Anterior cingulate cortex (tissue), 58 donors: ENCODE measurements around the gene SNUPN.
"Not testable (repeated sequence)": the region's sequence is repeated elsewhere in the genome, so short reads cannot be mapped to it uniquely, and the experiment has no call there.

Experiments
- DNase-seq, 58 donors: peaks; one replicate each; lab custom pipeline; 2025; lab: John Stamatoyannopoulos, UW

Gene SNUPN

DNA sequence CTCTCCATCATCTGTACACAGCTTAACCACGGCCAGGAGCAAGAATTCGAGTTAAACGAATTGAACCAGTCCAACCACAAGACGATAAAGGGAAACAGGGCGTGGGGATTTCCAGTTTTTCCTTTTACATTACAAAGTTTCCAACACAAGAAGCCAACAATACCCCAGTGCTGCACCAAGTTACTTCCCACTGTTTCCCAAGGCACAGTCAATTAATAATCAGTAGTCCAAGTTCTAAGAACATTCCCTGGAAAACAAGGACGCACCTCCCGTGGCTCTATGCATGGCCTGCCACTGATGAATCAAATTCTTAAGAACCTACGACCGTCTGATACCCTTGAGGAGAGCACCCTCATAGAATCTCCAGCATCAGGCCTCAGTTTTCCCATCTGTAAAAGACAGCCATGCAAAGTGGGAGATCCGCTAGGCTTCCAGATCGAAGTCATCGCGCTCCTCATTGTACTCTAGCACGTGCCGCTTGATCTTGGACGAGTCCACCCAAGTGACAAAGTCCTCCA is 13.7 kb upstream of the SNUPN start:
- no peak for DNase-seq

GRCh38 chr15:75637245-75638009 is 11.9 kb upstream of the SNUPN start:
- DNase-seq: no peak

DNA sequence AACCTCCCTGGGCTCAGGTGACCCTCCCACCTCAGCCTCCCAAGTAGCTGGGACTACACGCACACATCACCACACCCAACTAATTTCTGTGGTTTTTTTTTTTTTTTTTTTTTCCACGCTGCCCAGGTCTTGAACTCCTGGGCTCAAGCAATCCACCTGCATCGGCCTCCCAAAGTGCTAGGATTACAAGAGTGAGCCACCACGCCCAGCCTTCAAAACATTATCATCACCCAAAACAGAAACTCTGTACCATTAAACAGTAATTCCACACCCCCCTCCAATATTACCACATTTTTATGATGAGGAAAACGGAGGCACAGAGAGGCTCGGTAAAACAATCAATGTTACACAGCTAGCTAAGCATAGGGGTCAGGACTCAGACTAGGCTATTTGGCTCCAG is 10.5 kb upstream of the SNUPN start:
- DNase-seq: no peak

DNA sequence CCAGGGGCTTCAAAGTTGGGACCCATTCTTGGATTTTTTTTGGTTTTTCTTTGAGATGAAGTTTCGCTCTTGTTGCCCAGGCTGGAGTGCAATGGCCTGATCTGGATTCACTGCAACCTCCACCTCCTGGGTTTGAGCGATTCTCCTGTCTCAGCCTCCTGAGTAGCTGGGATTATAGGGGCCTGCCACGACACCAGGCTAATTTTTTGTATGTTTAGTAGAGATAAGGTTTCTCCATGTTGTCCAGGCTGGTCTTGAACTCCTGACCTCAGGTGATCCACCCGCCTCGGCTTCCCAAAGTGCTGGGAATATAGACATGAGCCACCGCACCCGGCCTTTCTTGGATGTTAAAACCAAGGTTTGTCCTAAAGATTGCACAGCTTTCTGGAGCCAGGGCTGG is 8.4 kb upstream of the SNUPN start:
- not testable (repeated sequence) for DNase-seq

GRCh38 chr15:75631935-75632334 is 6.4 kb upstream of the SNUPN start:
- no peak for DNase-seq

GRCh38 chr15:75622505-75622904 is 3.0 kb downstream of the SNUPN start:
- no peak for DNase-seq

GRCh38 chr15:75620841-75621391 is 4.6 kb downstream of the SNUPN start:
- peak in 17 of 58 donors; percentile 5 to 67 (median 14) for DNase-seq

- DNase-seq: no peak
These were observed 5.3 kb downstream of the SNUPN start for GRCh38 chr15:75620058-75620820.

DNA sequence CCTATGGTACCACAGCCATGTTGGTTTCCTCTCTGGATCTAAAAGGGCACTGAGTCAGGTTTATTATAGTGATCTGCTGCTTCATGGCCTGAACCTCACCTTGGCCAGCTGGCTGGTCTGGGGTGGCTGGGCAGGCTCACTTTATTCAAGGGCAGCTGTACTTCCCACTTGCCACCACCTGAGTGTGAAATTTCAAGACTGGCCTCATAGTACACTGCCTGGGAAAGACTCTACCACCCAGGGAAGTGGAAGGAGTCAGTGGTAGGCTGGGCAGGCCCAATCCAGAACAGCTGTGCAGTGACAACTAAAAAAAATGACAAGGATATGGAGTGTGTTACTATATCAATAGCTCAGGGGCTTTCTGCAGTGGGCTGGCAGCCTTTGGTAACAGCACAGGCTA is 8.8 kb downstream of the SNUPN start:
- no peak for DNase-seq

DNA sequence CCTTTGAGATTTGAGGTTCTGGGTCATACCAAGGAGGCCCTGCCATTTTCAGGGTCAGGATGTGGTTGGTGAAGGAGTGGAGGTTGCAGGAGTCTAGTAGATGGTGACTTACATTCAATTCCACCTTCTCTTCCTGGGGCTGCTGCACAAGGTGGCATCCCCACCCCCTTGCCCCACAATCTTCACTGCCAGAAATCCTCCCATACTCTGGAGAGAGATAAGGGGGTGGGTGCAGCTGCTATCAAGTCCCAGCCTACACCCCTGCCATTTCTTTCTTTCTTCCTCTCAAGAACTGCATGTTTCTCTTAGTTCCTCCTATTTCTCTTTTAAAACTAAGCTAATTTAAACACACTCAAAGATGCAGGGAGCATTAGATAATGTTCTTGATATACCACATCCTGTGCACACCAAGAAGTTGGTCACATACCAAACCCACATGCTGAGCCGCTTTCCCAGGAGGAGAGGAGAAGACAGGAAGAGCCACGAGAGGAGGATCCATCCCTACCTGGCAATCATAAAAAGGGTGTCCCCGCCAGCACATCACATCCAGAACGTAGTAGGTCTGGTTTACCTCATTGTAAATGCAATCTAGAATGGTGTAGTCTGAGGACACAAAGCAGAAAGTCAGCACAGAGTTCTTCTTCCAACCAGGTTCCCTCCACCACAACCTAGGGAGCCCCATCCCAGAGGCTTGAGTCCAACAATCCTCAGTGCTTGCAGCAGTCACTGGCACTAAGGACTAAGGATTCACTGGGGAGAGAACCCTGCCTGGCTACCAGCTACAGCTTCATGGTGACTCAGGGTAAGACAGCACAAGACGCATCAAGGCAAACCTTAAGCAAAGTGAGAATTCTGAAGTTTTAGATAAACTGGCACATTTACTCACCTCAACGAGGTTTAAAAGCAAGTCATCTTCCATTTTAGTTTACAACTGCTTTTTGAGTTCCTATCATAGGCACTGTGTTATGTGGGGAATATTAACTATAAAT is 18.5 kb downstream of the SNUPN start:
- DNase-seq: peak in 1 of 58 donors; percentile 37

GRCh38 chr15:75606026-75606425 is 19.5 kb downstream of the SNUPN start:
- no peak for DNase-seq

GRCh38 chr15:75599401-75599800 is 26.1 kb downstream of the SNUPN start:
- DNase-seq: peak in 6 of 58 donors; percentile 6 to 58 (median 12)

DNA sequence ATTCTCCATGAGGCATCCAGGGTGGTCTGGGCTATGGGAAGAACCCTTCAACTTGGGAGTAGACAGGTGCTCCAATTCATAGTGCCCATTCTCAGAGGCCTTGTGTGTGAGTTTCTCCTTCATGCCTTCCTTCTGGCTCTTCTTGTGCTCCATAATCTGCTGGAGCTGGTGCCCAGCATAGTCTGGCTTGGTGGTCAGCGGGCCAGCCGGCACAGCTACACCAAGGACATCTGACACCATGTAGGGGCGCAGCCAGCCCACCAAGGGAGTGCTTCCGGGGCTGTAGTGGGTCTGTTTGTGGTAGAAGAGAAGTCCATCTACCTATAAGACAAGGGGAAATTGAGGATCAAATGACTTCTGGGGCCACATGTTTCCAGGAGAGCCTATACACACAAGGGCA is 27.2 kb downstream of the SNUPN start:
- DNase-seq: no peak

DNA sequence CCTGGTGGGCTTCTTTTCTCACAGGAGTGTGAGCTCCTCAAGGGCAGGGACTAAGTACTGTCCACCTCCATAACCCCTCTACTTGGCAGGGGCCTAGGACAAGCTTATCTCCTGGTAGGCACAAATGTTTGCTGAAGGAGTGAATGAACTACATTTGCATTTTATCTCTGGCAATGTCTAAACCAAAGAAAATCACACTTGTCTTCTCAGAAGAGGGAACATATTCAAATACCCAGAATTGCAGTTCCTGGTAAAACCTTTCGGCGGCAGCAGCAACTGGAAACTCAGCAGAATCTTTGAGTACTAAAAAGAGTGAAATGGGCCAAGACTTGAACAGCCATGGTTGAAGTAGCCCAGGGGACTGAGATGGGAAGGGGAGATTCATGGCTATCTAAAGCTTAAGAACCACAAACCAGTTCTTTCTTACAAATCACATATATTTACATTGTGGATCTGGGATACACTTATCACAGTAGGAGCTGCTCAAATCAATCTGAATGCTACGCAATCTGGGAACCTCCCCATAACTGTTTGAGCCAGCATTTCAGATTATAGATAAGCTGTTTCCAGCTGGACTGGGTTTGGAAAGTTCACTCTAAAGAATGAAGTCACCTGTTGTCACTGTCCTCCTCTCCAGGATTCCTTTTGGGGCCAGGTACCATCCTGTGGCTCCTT is 27.7 kb downstream of the SNUPN start:
- DNase-seq: peak in 2 of 58 donors; percentile 15

GRCh38 chr15:75596703-75597345 is 28.7 kb downstream of the SNUPN start:
- DNase-seq: peak in 3 of 58 donors; percentile 14 to 58 (median 17)

GRCh38 chr15:75594276-75594675 is 31.2 kb downstream of the SNUPN start:
- DNase-seq: no peak

DNA sequence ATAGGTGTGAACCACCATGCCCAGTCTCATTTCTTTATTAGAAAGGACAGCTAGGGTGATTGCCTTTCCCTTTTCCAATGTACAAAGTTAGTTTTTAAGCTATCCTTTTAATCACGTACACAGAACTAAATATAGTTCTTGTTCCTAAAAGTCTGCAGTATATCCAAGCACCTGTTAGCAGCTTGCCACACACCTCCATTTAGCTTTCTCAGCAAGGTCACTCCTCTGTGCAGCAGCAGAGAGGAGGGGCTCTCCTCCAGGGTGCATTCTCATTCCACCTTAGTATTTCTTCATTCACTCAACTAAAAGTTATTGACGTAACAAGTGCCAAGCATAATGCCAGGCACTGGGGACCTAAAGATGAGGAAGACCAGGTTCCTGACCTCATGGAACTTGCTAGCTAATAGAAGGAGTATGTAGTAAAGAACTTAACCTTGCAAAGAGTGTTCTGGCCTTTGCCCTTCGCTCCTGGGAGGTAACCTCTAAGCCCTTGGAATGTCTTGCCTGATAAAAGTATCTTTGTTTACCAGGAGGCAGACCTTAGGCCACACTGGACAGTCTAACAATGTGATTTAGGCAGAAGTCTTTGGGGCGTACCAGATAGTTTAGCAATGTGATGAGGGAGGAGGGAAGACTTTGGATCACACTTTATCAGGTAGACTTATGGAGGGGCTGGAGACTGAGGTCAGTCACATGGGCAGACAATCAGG is 33.7 kb downstream of the SNUPN start:
- no peak for DNase-seq

GRCh38 chr15:75590239-75590638 is 35.3 kb downstream of the SNUPN start:
- no peak for DNase-seq
